ENCODE data around the gene KCND2. TPM values are rescaled to one million over a fixed set of nuclear protein-coding genes. Genes with fewer than 3 reads are reported as not detected.
A peak's percentile ranks its signal among the peaks of the same experiment; 100 is the strongest.

The KCND2 gene
- total RNA-seq = 1 to 10 TPM in 3 of 4 donors, under 1 TPM in 1; 0.15 to 2.7 (median 1.5) TPM
- under 1 TPM; 0.04 to 0.10 (median 0.08) TPM for polyA plus RNA-seq
- long read RNA-seq, donor 1, partial matches to known transcripts = 0 of 1 reads
- long read RNA-seq, donor 1, other reads (novel, unspliced or antisense) = 0 of 1 reads
- long read RNA-seq, donor 2 = 0 reads

GRCh38 chr7:120272701-120273475 is at the start of gene KCND2:
Gene KCND2 (plus strand): TSS chr7:120273175.
- 1 to 3% (median 1%) methylated on average over 47 to 69 of the region's 69 CpGs for WGBS, 3 donors
- Histone ChIP-seq H3K9me3 (no peaks in the 10 kb centered on the region), H3K36me3 (ENCODE audit: insufficient read depth in 1 of 2, low read depth in 1 of 2) (no peaks in the 10 kb centered on the region), H3K27me3 (ENCODE audit: insufficient read depth in 3 of 3, low read length in 2 of 3) (peaks cover 2 to 14% (median 3%) of the 10 kb centered on the region in 3 donors), H3K4me1 (no peaks in the 10 kb centered on the region), H3K4me3 (peak within 1 kb of the TSS; percentile 66), H3K27ac (no peak within 1 kb of the TSS)
- intact Hi-C loops (cut with DNase I) = loop anchor here (2.0 to 5.0 kb wide), 2 partner anchors 336 to 338 kb away; no protein-coding TSS in a partner anchor
- no peak for TF ChIP-seq CTCF (IDR thresholded peaks at IDR 0.05)
- ATAC-seq = peak in 2 of 4 donors; percentile 40 to 54
- DNase-seq = peak in 1 of 2 donors; percentile 47

GRCh38 chr7:120226188-120226587 is 46.8 kb upstream of the KCND2 start:
- TF ChIP-seq CTCF (IDR thresholded peaks at IDR 0.05) = no peak
- Histone ChIP-seq H3K4me3 (no peak overlapping the region), H3K27me3 (ENCODE audit: insufficient read depth in 3 of 3, low read length in 2 of 3) (no peaks in the 10 kb centered on the region), H3K36me3 (ENCODE audit: insufficient read depth in 1 of 2, low read depth in 1 of 2) (no peaks in the 10 kb centered on the region), H3K27ac (no peak overlapping the region), H3K4me1 (no peaks in the 10 kb centered on the region), H3K9me3 (no peaks in the 10 kb centered on the region)
- 21 to 41% (median 33%) methylated on average over 1 of the region's 1 CpG for WGBS, 3 donors
- ATAC-seq (no peak), DNase-seq (no peak)
- intact Hi-C loops (cut with DNase I) = no loop called here

GRCh38 chr7:120227255-120227654 is 45.7 kb upstream of the KCND2 start:
- no peak for DNase-seq
- 64 to 69% (median 68%) methylated on average over 3 of the region's 3 CpGs for WGBS, 3 donors
- Histone ChIP-seq H3K27me3 (ENCODE audit: insufficient read depth in 3 of 3, low read length in 2 of 3) (no peaks in the 10 kb centered on the region), H3K4me3 (no peak overlapping the region), H3K27ac (no peak overlapping the region), H3K4me1 (no peaks in the 10 kb centered on the region), H3K9me3 (no peaks in the 10 kb centered on the region), H3K36me3 (ENCODE audit: insufficient read depth in 1 of 2, low read depth in 1 of 2) (no peaks in the 10 kb centered on the region)
- intact Hi-C loops (cut with DNase I) = no loop called here
- ATAC-seq = no peak
- TF ChIP-seq CTCF (IDR thresholded peaks at IDR 0.05) = no peak

GRCh38 chr7:120229084-120229483 is 43.9 kb upstream of the KCND2 start:
- H3K36me3 ChIP-seq (ENCODE audit: insufficient read depth in 1 of 2, low read depth in 1 of 2) = no peaks in the 10 kb centered on the region
- no peak overlapping the region for H3K27ac ChIP-seq
- no peaks in the 10 kb centered on the region for H3K4me1 ChIP-seq
- no peak for TF ChIP-seq CTCF (IDR thresholded peaks at IDR 0.05)
- ATAC-seq (no peak), DNase-seq (no peak)
- 40 to 48% (median 41%) methylated on average over 3 of the region's 3 CpGs for WGBS, 3 donors
- H3K4me3 ChIP-seq = no peak overlapping the region
- H3K9me3 ChIP-seq = no peaks in the 10 kb centered on the region
- H3K27me3 ChIP-seq (ENCODE audit: insufficient read depth in 3 of 3, low read length in 2 of 3) = no peaks in the 10 kb centered on the region
- intact Hi-C loops (cut with DNase I) = no loop called here
